BJ (cell line): ENCODE measurements around the gene PCSK7. TPM values are rescaled to one million over a fixed set of nuclear protein-coding genes. Genes with fewer than 3 reads are reported as not detected.

Experiments used
- CTCF ChIA-PET: fragments of 350-600 bp; formaldehyde crosslinking; extraction: SDS; loops from one replicate; lab custom pipeline; 2021; ENCODE audit warnings: antibody characterized with exemption, inconsistent platforms; lab: Yijun Ruan, JAX
- POLR2A ChIA-PET: fragments of 300-600 bp; sonication (Branson Sonifier 250); formaldehyde crosslinking; extraction: SDS; loops from one replicate; lab custom pipeline; 2021; ENCODE audit warnings: antibody characterized with exemption; lab: Charles Lee
- DNase-seq: peaks from one replicate; pipeline ENCODE4 v3.0.0-alpha.2; 2011; ENCODE audit warnings: low read depth
- H3K27me3 ChIP-seq: 2 replicates; pipeline ENCODE4 v1.6.0; 2011; ENCODE audit warnings: low read length; ENCODE audit not compliant: control insufficient read depth, insufficient read depth
- H3K36me3 ChIP-seq: 2 replicates; pipeline ENCODE4 v1.5.1; 2011; ENCODE audit warnings: low read length; ENCODE audit not compliant: control insufficient read depth, insufficient read depth
- H3K4me3 ChIP-seq: 2 replicates; pipeline ENCODE4 v1.5.1; 2011; ENCODE audit warnings: low read depth, mild to moderate bottlenecking, control low read depth, low read length
- CTCF ChIP-seq: IDR thresholded peaks from 2 replicates; pipeline ENCODE4 v1.5.1; 2011; ENCODE audit warnings: low read depth, mild to moderate bottlenecking, control low read depth, inconsistent platforms, low read length, moderate library complexity; ENCODE audit not compliant: insufficient read depth
- polyA plus RNA-seq: library from polyadenylated mRNA; depleted of rRNA; stranded (reverse); fragments of >200 nt; gene quantifications from 2 replicates; pipeline ENCODE4 v1.2.3, GENCODE V29; 2011

The PCSK7 gene
- polyA plus RNA-seq, 1 experiment: 32.8 TPM

DNA sequence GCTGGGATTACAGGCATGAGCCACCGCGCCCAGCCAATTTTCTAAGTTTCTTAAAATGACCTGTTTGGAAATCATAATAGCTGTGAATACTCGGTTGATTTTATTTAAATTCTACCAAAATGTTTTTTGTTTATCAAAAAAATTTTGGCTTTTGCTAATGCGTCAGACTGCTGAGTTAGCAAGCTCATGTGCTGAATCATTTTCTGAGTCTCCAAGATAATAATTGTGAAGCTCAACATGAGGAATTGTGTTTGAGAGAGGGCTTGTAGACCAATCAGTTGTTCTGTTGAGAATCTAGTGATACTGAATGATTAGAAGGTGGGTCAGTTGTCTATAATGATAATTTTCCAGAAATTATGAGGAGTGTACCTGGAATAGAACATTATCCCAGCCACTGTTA, 16.5 kb upstream of the PCSK7 start:
- TF ChIP-seq CTCF: no peak
- CTCF ChIA-PET: interaction anchor here (0.6 to 0.8 kb wide), 2 partner anchors 8 to 10 kb away, joined by 3 read pairs; no protein-coding TSS in a partner anchor
- peaks cover 7% of the 10 kb centered on the region for H3K36me3 ChIP-seq
- DNase-seq: no peak
- H3K4me3 ChIP-seq: no peak overlapping the region
- no peaks in the 10 kb centered on the region for H3K27me3 ChIP-seq
- POLR2A ChIA-PET: no interaction called here

DNA sequence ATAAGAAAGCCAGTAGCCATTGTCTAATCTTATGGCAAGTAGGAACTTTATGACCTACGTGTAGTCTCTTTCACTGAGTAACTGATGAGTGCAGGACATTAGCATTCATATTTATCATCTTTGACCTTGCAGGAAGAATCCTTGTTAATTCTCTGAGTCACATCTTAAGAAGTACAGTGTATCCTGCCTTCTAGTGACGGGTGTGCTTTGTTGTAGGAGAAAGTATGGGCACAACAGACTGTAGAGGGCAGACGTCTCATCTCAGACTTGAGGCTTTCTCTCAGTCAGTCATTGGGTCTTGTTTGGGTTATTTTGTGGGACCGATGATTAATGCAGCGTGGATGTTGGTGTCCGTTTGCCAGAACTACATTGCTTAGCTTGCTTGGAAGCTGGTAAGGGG, 7.4 kb upstream of the PCSK7 start:
- peaks cover 11% of the 10 kb centered on the region for H3K36me3 ChIP-seq
- no peak overlapping the region for H3K4me3 ChIP-seq
- POLR2A ChIA-PET: no interaction called here
- H3K27me3 ChIP-seq: no peaks in the 10 kb centered on the region
- peak; percentile 94 for DNase-seq
- CTCF ChIA-PET: interaction anchor here (0.6 to 2.3 kb wide), 10 partner anchors 12 to 372 kb away, joined by 3 to 6 read pairs (median 3); no protein-coding TSS in a partner anchor
- peak; percentile 76 for TF ChIP-seq CTCF

DNA sequence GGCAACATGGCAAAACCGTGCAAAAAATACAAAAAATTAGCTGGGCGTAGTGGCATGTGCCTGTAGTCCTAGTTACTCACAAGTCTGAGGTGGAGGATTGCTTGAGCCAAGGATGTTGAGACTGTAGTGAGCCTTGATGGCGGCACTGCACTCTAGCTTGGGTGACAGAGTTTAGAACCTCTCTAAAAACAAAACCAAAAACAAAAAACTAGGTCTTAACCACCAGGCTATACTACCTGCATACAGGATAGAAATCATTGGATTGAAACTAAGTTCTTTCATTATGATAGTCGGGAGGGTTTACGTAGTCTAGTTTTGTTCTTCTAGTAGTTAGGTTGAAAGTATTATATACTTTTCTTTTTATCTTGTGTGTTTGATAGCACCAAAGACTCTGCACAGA, 6.3 kb upstream of the PCSK7 start:
- ChIA-PET CTCF (interaction anchor here (0.5 to 2.3 kb wide), 4 partner anchors 11 to 569 kb away, joined by 3 to 6 read pairs (median 4); no protein-coding TSS in a partner anchor), POLR2A (no interaction called here)
- Histone ChIP-seq H3K4me3 (no peak overlapping the region), H3K36me3 (peaks cover 7% of the 10 kb centered on the region), H3K27me3 (no peaks in the 10 kb centered on the region)
- no peak for TF ChIP-seq CTCF
- no peak for DNase-seq

GRCh38 chr11:117232911-117233409, 1.1 kb upstream of the PCSK7 start:
- POLR2A ChIA-PET: no interaction called here
- Histone ChIP-seq H3K27me3 (no peaks in the 10 kb centered on the region), H3K4me3 (peak overlapping the region; percentile 89), H3K36me3 (peaks cover 14% of the 10 kb centered on the region)
- no peak for DNase-seq
- CTCF ChIA-PET: interaction anchor here (1.3 to 2.8 kb wide), 4 partner anchors 11 to 111 kb away, joined by 3 to 19 read pairs (median 7); partner anchors contain the start of gene SIDT2
- TF ChIP-seq CTCF: no peak

GRCh38 chr11:117232092-117232878, 412 bp upstream of the PCSK7 start, which contains the start of gene RNF214:
TSS of gene RNF214 (plus strand) at chr11:117232671. CDS start at chr11:117234273, 1,602 bp downstream.
- H3K36me3 ChIP-seq: peaks cover 17% of the 10 kb centered on the region
- H3K27me3 ChIP-seq: no peaks in the 10 kb centered on the region
- POLR2A ChIA-PET: interaction anchor here (1.0 kb wide), 1 partner anchor 54 kb away, joined by 3 read pairs; the partner anchor contains the start of gene SIDT2
- TF ChIP-seq CTCF: peak; percentile 69
- CTCF ChIA-PET: interaction anchor here (0.8 to 2.8 kb wide), 10 partner anchors 10 to 179 kb away, joined by 3 to 19 read pairs (median 5); partner anchors contain the start of genes PAFAH1B2 and SIDT2
- DNase-seq: no peak
- peak within 1 kb of the TSS; percentile 89 for H3K4me3 ChIP-seq
